ENCODE data around the gene KATNAL2. TPM values are rescaled to one million over a fixed set of nuclear protein-coding genes. Genes with fewer than 3 reads are reported as not detected.

Gene KATNAL2
- 1 to 10 TPM; 5.2 to 7.0 (median 6.3) TPM for total RNA-seq
- 5.0 TPM for polyA plus RNA-seq
- long read RNA-seq, donor 1, partial matches to known transcripts: 2 of 12 reads
- long read RNA-seq, donor 1, other reads (novel, unspliced or antisense): 10 of 12 reads
- long read RNA-seq, donor 2, partial matches to known transcripts: 0 of 4 reads
- long read RNA-seq, donor 2, other reads (novel, unspliced or antisense): 4 of 4 reads
- long read RNA-seq, donor 3, partial matches to known transcripts: 5 of 23 reads
- long read RNA-seq, donor 3, other reads (novel, unspliced or antisense): 18 of 23 reads
- long read RNA-seq, donor 4, partial matches to known transcripts: 0 of 2 reads
- long read RNA-seq, donor 4, other reads (novel, unspliced or antisense): 2 of 2 reads

- no peaks in the 10 kb centered on the region for H3K27me3 ChIP-seq (ENCODE audit: control insufficient read depth, insufficient read depth)
- WGBS: under 1% methylated on average over 104 of the region's 107 CpGs
- DNase-seq (peak; percentile 84 to 94 (median 93)), ATAC-seq (peak; percentile 97 to 98)
- intact Hi-C loops (cut with DNase I): no loop called here
- H3K27ac ChIP-seq (ENCODE audit: low read length): peak within 1 kb of the TSS; percentile 94
- peak within 1 kb of the TSS; percentile 66 for H3K4me3 ChIP-seq (ENCODE audit: low read length)
- no peaks in the 10 kb centered on the region for H3K9me3 ChIP-seq (ENCODE audit: control insufficient read depth, low read length)
- peaks cover 2% of the 10 kb centered on the region for H3K4me1 ChIP-seq (ENCODE audit: control insufficient read depth, insufficient read depth, low read length)
Observed at GRCh38 chr18:46917108-46917802, at the start of gene KATNAL2, which contains the start of gene PIAS2. KATNAL2 (plus strand) TSS chr18:46917602; CDS start chr18:46946873, 29,271 bp downstream. PIAS2 (minus strand) TSS chr18:46917507; CDS start chr18:46917345, 162 bp downstream.

GRCh38 chr18:46868169-46868921 is 49.1 kb upstream of the KATNAL2 start:
- WGBS: 95% methylated on average over 11 of the region's 11 CpGs
- Histone ChIP-seq H3K4me3 (ENCODE audit: low read length) (no peak overlapping the region), H3K27me3 (ENCODE audit: control insufficient read depth, insufficient read depth) (no peaks in the 10 kb centered on the region), H3K9me3 (ENCODE audit: control insufficient read depth, low read length) (peaks cover 5% of the 10 kb centered on the region), H3K4me1 (ENCODE audit: control insufficient read depth, insufficient read depth, low read length) (no peaks in the 10 kb centered on the region), H3K27ac (ENCODE audit: low read length) (no peak overlapping the region)
- intact Hi-C loops (cut with DNase I): no loop called here
- peak in 1 of 2 donors; percentile 22 for ATAC-seq
- DNase-seq: no peak

- Histone ChIP-seq H3K27ac (ENCODE audit: low read length) (no peak overlapping the region), H3K27me3 (ENCODE audit: control insufficient read depth, insufficient read depth) (no peaks in the 10 kb centered on the region), H3K9me3 (ENCODE audit: control insufficient read depth, low read length) (no peaks in the 10 kb centered on the region), H3K4me3 (ENCODE audit: low read length) (no peak overlapping the region), H3K4me1 (ENCODE audit: control insufficient read depth, insufficient read depth, low read length) (no peaks in the 10 kb centered on the region)
- intact Hi-C loops (cut with DNase I): no loop called here
- WGBS: 96% methylated on average over 15 of the region's 15 CpGs
- no peak for ATAC-seq
- DNase-seq: no peak
Observed at GRCh38 chr18:46877329-46877987, 39.9 kb upstream of the KATNAL2 start.

GRCh38 chr18:46883180-46883579 is 34.2 kb upstream of the KATNAL2 start:
- WGBS: 95% methylated on average over 4 of the region's 4 CpGs
- intact Hi-C loops (cut with DNase I): no loop called here
- Histone ChIP-seq H3K27ac (ENCODE audit: low read length) (no peak overlapping the region), H3K4me3 (ENCODE audit: low read length) (no peak overlapping the region), H3K9me3 (ENCODE audit: control insufficient read depth, low read length) (no peaks in the 10 kb centered on the region), H3K27me3 (ENCODE audit: control insufficient read depth, insufficient read depth) (no peaks in the 10 kb centered on the region), H3K4me1 (ENCODE audit: control insufficient read depth, insufficient read depth, low read length) (peaks cover 2% of the 10 kb centered on the region)
- no peak for DNase-seq
- no peak for ATAC-seq

GRCh38 chr18:46886893-46887292 is 30.5 kb upstream of the KATNAL2 start:
- H3K9me3 ChIP-seq (ENCODE audit: control insufficient read depth, low read length): no peaks in the 10 kb centered on the region
- H3K27ac ChIP-seq (ENCODE audit: low read length): no peak overlapping the region
- DNase-seq (no peak), ATAC-seq (no peak)
- intact Hi-C loops (cut with DNase I): no loop called here
- no peak overlapping the region for H3K4me3 ChIP-seq (ENCODE audit: low read length)
- H3K27me3 ChIP-seq (ENCODE audit: control insufficient read depth, insufficient read depth): no peaks in the 10 kb centered on the region
- H3K4me1 ChIP-seq (ENCODE audit: control insufficient read depth, insufficient read depth, low read length): peaks cover 3% of the 10 kb centered on the region
- 46% methylated on average over 2 of the region's 2 CpGs for WGBS

GRCh38 chr18:46888965-46889364 is 28.4 kb upstream of the KATNAL2 start:
- Histone ChIP-seq H3K27ac (ENCODE audit: low read length) (no peak overlapping the region), H3K4me3 (ENCODE audit: low read length) (no peak overlapping the region), H3K4me1 (ENCODE audit: control insufficient read depth, insufficient read depth, low read length) (peaks cover 3% of the 10 kb centered on the region), H3K9me3 (ENCODE audit: control insufficient read depth, low read length) (no peaks in the 10 kb centered on the region), H3K27me3 (ENCODE audit: control insufficient read depth, insufficient read depth) (no peaks in the 10 kb centered on the region)
- intact Hi-C loops (cut with DNase I): no loop called here
- DNase-seq: no peak
- no peak for ATAC-seq
- 97% methylated on average over 1 of the region's 1 CpG for WGBS

GRCh38 chr18:46891742-46892214 is 25.6 kb upstream of the KATNAL2 start:
- no peak for DNase-seq
- intact Hi-C loops (cut with DNase I): no loop called here
- no peaks in the 10 kb centered on the region for H3K27me3 ChIP-seq (ENCODE audit: control insufficient read depth, insufficient read depth)
- H3K27ac ChIP-seq (ENCODE audit: low read length): no peak overlapping the region
- no peaks in the 10 kb centered on the region for H3K9me3 ChIP-seq (ENCODE audit: control insufficient read depth, low read length)
- peaks cover 1% of the 10 kb centered on the region for H3K4me1 ChIP-seq (ENCODE audit: control insufficient read depth, insufficient read depth, low read length)
- ATAC-seq: no peak
- no peak overlapping the region for H3K4me3 ChIP-seq (ENCODE audit: low read length)
- WGBS: 73% methylated on average over 3 of the region's 3 CpGs

GRCh38 chr18:46892842-46893241 is 24.6 kb upstream of the KATNAL2 start:
- Histone ChIP-seq H3K27ac (ENCODE audit: low read length) (no peak overlapping the region), H3K4me3 (ENCODE audit: low read length) (no peak overlapping the region), H3K9me3 (ENCODE audit: control insufficient read depth, low read length) (no peaks in the 10 kb centered on the region), H3K4me1 (ENCODE audit: control insufficient read depth, insufficient read depth, low read length) (peaks cover 1% of the 10 kb centered on the region), H3K27me3 (ENCODE audit: control insufficient read depth, insufficient read depth) (no peaks in the 10 kb centered on the region)
- WGBS: 94% methylated on average over 1 of the region's 1 CpG
- intact Hi-C loops (cut with DNase I): no loop called here
- no peak for DNase-seq
- ATAC-seq: no peak

- 67% methylated on average over 1 of the region's 1 CpG for WGBS
- no peak for DNase-seq
- no peak for ATAC-seq
- no peaks in the 10 kb centered on the region for H3K27me3 ChIP-seq (ENCODE audit: control insufficient read depth, insufficient read depth)
- H3K4me1 ChIP-seq (ENCODE audit: control insufficient read depth, insufficient read depth, low read length): peaks cover 1% of the 10 kb centered on the region
- no peaks in the 10 kb centered on the region for H3K9me3 ChIP-seq (ENCODE audit: control insufficient read depth, low read length)
- H3K27ac ChIP-seq (ENCODE audit: low read length): no peak overlapping the region
- intact Hi-C loops (cut with DNase I): no loop called here
- H3K4me3 ChIP-seq (ENCODE audit: low read length): no peak overlapping the region
Observed at GRCh38 chr18:46893360-46893759, 24.0 kb upstream of the KATNAL2 start.

GRCh38 chr18:46894124-46894523 is 23.3 kb upstream of the KATNAL2 start:
- Histone ChIP-seq H3K4me1 (ENCODE audit: control insufficient read depth, insufficient read depth, low read length) (peaks cover 1% of the 10 kb centered on the region), H3K27me3 (ENCODE audit: control insufficient read depth, insufficient read depth) (no peaks in the 10 kb centered on the region), H3K9me3 (ENCODE audit: control insufficient read depth, low read length) (no peaks in the 10 kb centered on the region), H3K4me3 (ENCODE audit: low read length) (no peak overlapping the region), H3K27ac (ENCODE audit: low read length) (no peak overlapping the region)
- ATAC-seq (no peak), DNase-seq (no peak)
- intact Hi-C loops (cut with DNase I): no loop called here
- 98% methylated on average over 2 of the region's 2 CpGs for WGBS

Measured in right cardiac atrium (tissue), 5 donors.